NCI-H82 treated with DMSO at 0.1 percent for 48 hours (cell line): Measurements from ENCODE around the gene XPNPEP1.

Source experiments
- DNase-seq: peaks from one replicate; lab custom pipeline; 2025; ENCODE audit not compliant: unreplicated experiment; lab: John Stamatoyannopoulos, UW

XPNPEP1 gene

GRCh38 chr10:109922976-109923921 is at the start of gene XPNPEP1:
Gene XPNPEP1, minus strand, starts transcription at chr10:109923511. Its CDS starts 78 bp downstream, at chr10:109923433.
- peak; percentile 40 for DNase-seq

- no peak for DNase-seq
These were observed 49.2 kb upstream of the XPNPEP1 start for GRCh38 chr10:109972372-109973001.

- no peak for DNase-seq
These were observed 48.3 kb upstream of the XPNPEP1 start for GRCh38 chr10:109971634-109972033.

- no peak for DNase-seq
These were observed 46.5 kb upstream of the XPNPEP1 start for GRCh38 chr10:109969760-109970346.

- no peak for DNase-seq
These were observed 45.8 kb upstream of the XPNPEP1 start for GRCh38 chr10:109968953-109969759.

- no peak for DNase-seq
These were observed 44.4 kb upstream of the XPNPEP1 start for GRCh38 chr10:109967739-109968088.

GRCh38 chr10:109966961-109967738 is 43.8 kb upstream of the XPNPEP1 start:
- DNase-seq, result peak; percentile 8

GRCh38 chr10:109964318-109964717 is 41.0 kb upstream of the XPNPEP1 start:
- DNase-seq, result no peak

- DNase-seq, result peak; percentile 33
These were observed 40.1 kb upstream of the XPNPEP1 start for GRCh38 chr10:109963439-109963838.

- DNase-seq, result no peak
These were observed 38.9 kb upstream of the XPNPEP1 start for GRCh38 chr10:109962247-109962646.

GRCh38 chr10:109961174-109962001 is 38.1 kb upstream of the XPNPEP1 start:
- DNase-seq, result no peak

GRCh38 chr10:109960682-109961081 is 37.4 kb upstream of the XPNPEP1 start:
- no peak for DNase-seq

GRCh38 chr10:109959259-109960145 is 36.2 kb upstream of the XPNPEP1 start:
- no peak for DNase-seq

- DNase-seq, result no peak
These were observed 34.7 kb upstream of the XPNPEP1 start for GRCh38 chr10:109958059-109958458.

GRCh38 chr10:109957092-109957797 is 33.9 kb upstream of the XPNPEP1 start:
- DNase-seq, result no peak

- DNase-seq, result peak; percentile 18
These were observed 33.3 kb upstream of the XPNPEP1 start for GRCh38 chr10:109956454-109957091.

- no peak for DNase-seq
These were observed 30.5 kb upstream of the XPNPEP1 start for GRCh38 chr10:109953766-109954165.
